Astrocyte of the cerebellum (primary cell): ENCODE data around the gene BRINP3.

Experiments
- DNase-seq: peaks from one replicate; pipeline ENCODE4 v3.0.0-alpha.2; 2011; ENCODE audit warnings: low read depth
- H3K4me3 ChIP-seq: 2 replicates; pipeline ENCODE4 v1.5.1; 2011; ENCODE audit warnings: mild to moderate bottlenecking, low read depth, low read length, moderate library complexity
- CTCF ChIP-seq: IDR thresholded peaks from 2 replicates; pipeline ENCODE4 v1.5.1; 2012; ENCODE audit warnings: low read length, low read depth, moderate library complexity, mild to moderate bottlenecking; ENCODE audit errors: missing control alignments
- in situ Hi-C: cut with HindIII; loops from 2 replicates; pipeline ENCODE4 v1.10.0; 2017; ENCODE audit warnings: low sequenced_read_pairs

Gene BRINP3

GRCh38 chr1:190178827-190179226, 298.8 kb downstream of the BRINP3 start:
- DNase-seq: no peak
- TF ChIP-seq CTCF: no peak
- in situ Hi-C loops: no loop called here
- H3K4me3 ChIP-seq: no peak overlapping the region

- no peak for DNase-seq
- in situ Hi-C loops: no loop called here
- H3K4me3 ChIP-seq: no peak overlapping the region
- no peak for TF ChIP-seq CTCF
These were observed 300.1 kb downstream of the BRINP3 start for GRCh38 chr1:190177555-190177954.

- no peak for TF ChIP-seq CTCF
- no peak overlapping the region for H3K4me3 ChIP-seq
- in situ Hi-C loops: no loop called here
- no peak for DNase-seq
These were observed 300.9 kb downstream of the BRINP3 start for GRCh38 chr1:190176776-190177175.

- in situ Hi-C loops: no loop called here
- no peak for TF ChIP-seq CTCF
- H3K4me3 ChIP-seq: no peak overlapping the region
- DNase-seq: no peak
These were observed 302.3 kb downstream of the BRINP3 start for GRCh38 chr1:190175320-190175719.

- DNase-seq: no peak
- H3K4me3 ChIP-seq: no peak overlapping the region
- TF ChIP-seq CTCF: no peak
- in situ Hi-C loops: no loop called here
These were observed 304.8 kb downstream of the BRINP3 start for GRCh38 chr1:190172651-190173430.

GRCh38 chr1:190170321-190170720, 307.3 kb downstream of the BRINP3 start:
- DNase-seq: no peak
- in situ Hi-C loops: no loop called here
- TF ChIP-seq CTCF: no peak
- no peak overlapping the region for H3K4me3 ChIP-seq
